Adrenal gland (tissue), 12 donors: ENCODE measurements around the gene GPR153. TPM values are rescaled to one million over a fixed set of nuclear protein-coding genes. Genes with fewer than 3 reads are reported as not detected.

Experiments
- DNase-seq, 7 donors: peaks; one replicate each; pipeline ENCODE4 v3.0.0-alpha.2; 2019 to 2020
- H3K27ac ChIP-seq, 5 donors: fragments of 200-600 bp; sonication (generic) in 4 of 5; 1 replicate in 3 of 5; 2 replicates in 2 of 5; pipeline versions ENCODE4 v1.5.1 to v1.8.0; 2016 to 2020; ENCODE audit warnings: mild to moderate bottlenecking in 1 of 5
- H3K27me3 ChIP-seq: fragments of 200-600 bp; 2 replicates; pipeline ENCODE4 v1.8.0; 2021
- H3K36me3 ChIP-seq, 2 donors: fragments of 200-600 bp; replicated peaks in 1 of 2; 1 replicate in 1 of 2; 2 replicates in 1 of 2; pipeline versions ENCODE4 v1.5.1 to v1.8.0; 2018 to 2022
- H3K4me1 ChIP-seq, 2 donors: fragments of 200-600 bp; replicated peaks in 1 of 2; 1 replicate in 1 of 2; 2 replicates in 1 of 2; pipeline versions ENCODE4 v1.5.1 to v1.8.0; 2018 to 2021
- H3K4me3 ChIP-seq, 4 donors: fragments of 200-600 bp; sonication (generic) in 3 of 4; one replicate each; pipeline ENCODE4 v1.5.1; 2016 to 2018
- H3K9me3 ChIP-seq, 3 donors: fragments of 200-600 bp; sonication (generic) in 1 of 3; replicated peaks in 1 of 3; 1 replicate in 2 of 3; 2 replicates in 1 of 3; pipeline versions ENCODE4 v1.5.1 to v1.8.0; 2016 to 2021
- POLR2A ChIP-seq, 2 donors: fragments of 450-650 bp; IDR thresholded peaks; one replicate each; pipeline ENCODE4 v1.6.1; 2017; ENCODE audit warnings: antibody characterized with exemption in 2 of 2, mild to moderate bottlenecking in 2 of 2, moderate library complexity in 1 of 2
- WGBS, 4 donors: extraction: QIAGEN DNeasy Blood & Tissue Kit in 2 of 4; methylation state at CpG; one replicate each; pipeline versions ENCODE4 v1.1.5 to v1.1.7; 2013 to 2017; 5-methylcytosine and 5-hydroxymethylcytosine counted together
- intact Hi-C, 2 donors: fragments of 100-400 bp; cut with DNase I; formaldehyde crosslinking; loops; one replicate each; pipeline versions ENCODE4 v1.14.1 to v1.15.0; 2022 to 2023
- polyA plus RNA-seq, 3 donors: library from polyadenylated mRNA; stranded (reverse); fragments of 200-250 nt in 2 of 3; fragments of 350-450 nt in 1 of 3; fragmentation: Illumina TruSeq in 1 of 3; extraction: RNeasy Lipid Tissue Mini Kit (QIAGEN cat#74804) in 1 of 3; gene quantifications; one replicate each; pipeline ENCODE4 v1.2.3, GENCODE V29; 2013 to 2014
- total RNA-seq, 9 donors: library from RNA; depleted of rRNA in 4 of 9; stranded (reverse); fragments of >200 nt in 4 of 9; fragments of 120-200 nt in 1 of 9; fragmentation: NEBNext Ultra II Directional in 1 of 9; extraction: Animal tissue kit (Norgen Biotek cat#: 25700) in 1 of 9; gene quantifications; one replicate each; pipeline versions ENCODE4 v1.1.0 to v1.2.4, GENCODE V29; 2013 to 2023
- TF ChIP-seq, protein P1 (sequence below), 6 experiments: fragments of 450-650 bp in 4 of 6; fragments of 200-600 bp in 2 of 6; sonication (generic) in 1 of 6; IDR thresholded peaks; 1 replicate in 5 of 6; 2 replicates in 1 of 6; pipeline versions ENCODE4 v1.5.1 to v1.8.0; 2016 to 2021; ENCODE audit warnings: antibody characterized with exemption in 6 of 6, mild to moderate bottlenecking in 2 of 6, moderate library complexity in 1 of 6
- donor health status: healthy with polysubstance abuse.
- donor health status: Bipolar disorder and iron deficiency.
- donor health status: DM: yes; HTN: yes; CAD: no.
- donor health status: DM: no; HTN: no; CAD: no.
- donor health status: DM: no; HTN: no; CAD: no.
- donor health status: DM: yes; HTN: yes; CAD: no.

The GPR153 gene
- total and polyA plus RNA-seq, 12 donors, result 0.86 to 5.9 (median 3.1) TPM

DNA sequence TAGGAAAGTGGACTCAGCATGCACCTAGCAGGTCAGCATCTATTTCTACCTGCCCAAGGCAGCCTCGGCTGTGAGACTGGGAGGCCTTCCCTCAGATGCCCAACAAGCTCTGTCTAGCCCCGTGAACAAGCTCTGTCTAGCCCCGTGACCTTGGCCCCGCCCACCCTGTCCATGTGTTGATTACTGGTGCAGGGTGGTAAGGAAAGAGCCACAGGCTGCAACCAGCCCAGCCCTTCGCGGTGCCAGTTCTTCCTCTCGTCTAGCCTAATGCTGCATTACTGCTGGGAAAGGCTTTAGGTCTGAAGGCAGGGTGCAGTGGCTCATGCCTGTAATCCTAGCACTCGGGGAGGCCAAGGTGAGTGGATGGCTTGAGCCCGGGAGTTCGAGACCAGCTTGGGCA, 2.2 kb downstream of the GPR153 start:
- H3K27me3 ChIP-seq, result no peaks in the 10 kb centered on the region
- H3K4me3 ChIP-seq, result no peak overlapping the region
- no peak for DNase-seq
- no peak overlapping the region for H3K27ac ChIP-seq
- H3K4me1 ChIP-seq, result peaks cover 4 to 6% of the 10 kb centered on the region in 2 donors
- H3K36me3 ChIP-seq, result no peaks in the 10 kb centered on the region
- no peaks in the 10 kb centered on the region for H3K9me3 ChIP-seq
- no peak for TF ChIP-seq POLR2A (IDR thresholded peaks at IDR 0.05)
- TF ChIP-seq, protein P1, sequence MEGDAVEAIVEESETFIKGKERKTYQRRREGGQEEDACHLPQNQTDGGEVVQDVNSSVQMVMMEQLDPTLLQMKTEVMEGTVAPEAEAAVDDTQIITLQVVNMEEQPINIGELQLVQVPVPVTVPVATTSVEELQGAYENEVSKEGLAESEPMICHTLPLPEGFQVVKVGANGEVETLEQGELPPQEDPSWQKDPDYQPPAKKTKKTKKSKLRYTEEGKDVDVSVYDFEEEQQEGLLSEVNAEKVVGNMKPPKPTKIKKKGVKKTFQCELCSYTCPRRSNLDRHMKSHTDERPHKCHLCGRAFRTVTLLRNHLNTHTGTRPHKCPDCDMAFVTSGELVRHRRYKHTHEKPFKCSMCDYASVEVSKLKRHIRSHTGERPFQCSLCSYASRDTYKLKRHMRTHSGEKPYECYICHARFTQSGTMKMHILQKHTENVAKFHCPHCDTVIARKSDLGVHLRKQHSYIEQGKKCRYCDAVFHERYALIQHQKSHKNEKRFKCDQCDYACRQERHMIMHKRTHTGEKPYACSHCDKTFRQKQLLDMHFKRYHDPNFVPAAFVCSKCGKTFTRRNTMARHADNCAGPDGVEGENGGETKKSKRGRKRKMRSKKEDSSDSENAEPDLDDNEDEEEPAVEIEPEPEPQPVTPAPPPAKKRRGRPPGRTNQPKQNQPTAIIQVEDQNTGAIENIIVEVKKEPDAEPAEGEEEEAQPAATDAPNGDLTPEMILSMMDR (IDR thresholded peaks at IDR 0.05), result no peak
- 62 to 72% (median 69%) methylated on average over 8 to 10 of the region's 10 CpGs for WGBS, 4 donors
- intact Hi-C loops, result no loop called here

DNA sequence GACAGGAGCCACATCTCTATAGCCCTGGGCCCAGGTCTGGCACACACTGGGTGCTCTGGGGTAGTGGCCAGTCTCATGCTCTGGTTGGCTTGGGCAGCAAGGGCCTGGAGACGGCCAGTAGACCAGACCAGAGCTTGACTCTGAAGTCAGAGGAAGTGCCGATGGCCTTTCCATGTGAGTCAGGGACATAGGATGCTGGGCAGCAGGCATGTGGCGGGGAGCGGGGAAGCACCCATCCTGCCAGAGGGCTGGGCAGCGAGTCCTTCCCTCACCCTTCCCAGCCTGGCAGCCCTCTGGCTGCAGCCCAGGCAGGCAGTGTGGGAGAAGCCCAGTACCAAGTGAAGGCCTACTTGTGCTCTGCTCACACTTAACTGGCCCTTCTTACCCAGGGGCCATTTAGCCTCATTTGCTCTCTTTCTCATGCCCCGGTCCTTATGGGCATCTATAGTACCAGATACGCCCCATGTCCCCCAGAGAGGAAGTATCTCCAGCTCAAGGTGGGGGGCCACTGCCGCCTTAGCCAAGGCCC, 3.3 kb downstream of the GPR153 start:
- 87 to 91% (median 91%) methylated on average over 5 to 8 of the region's 8 CpGs for WGBS, 4 donors
- intact Hi-C loops, result no loop called here
- Histone ChIP-seq H3K4me3 (no peak overlapping the region), H3K27ac (no peak overlapping the region), H3K36me3 (no peaks in the 10 kb centered on the region), H3K4me1 (peaks cover 4 to 6% of the 10 kb centered on the region in 2 donors), H3K9me3 (no peaks in the 10 kb centered on the region), H3K27me3 (no peaks in the 10 kb centered on the region)
- no peak for DNase-seq
- TF ChIP-seq, protein P1 (IDR thresholded peaks at IDR 0.05), result no peak
- no peak for TF ChIP-seq POLR2A (IDR thresholded peaks at IDR 0.05)

GRCh38 chr1:6256645-6257044, 4.3 kb downstream of the GPR153 start:
- Histone ChIP-seq H3K9me3 (no peaks in the 10 kb centered on the region), H3K36me3 (no peaks in the 10 kb centered on the region), H3K27ac (no peak overlapping the region), H3K4me3 (no peak overlapping the region), H3K4me1 (peaks cover 4 to 6% of the 10 kb centered on the region in 2 donors), H3K27me3 (no peaks in the 10 kb centered on the region)
- intact Hi-C loops, result no loop called here
- 82 to 91% (median 87%) methylated on average over 8 to 13 of the region's 13 CpGs for WGBS, 4 donors
- TF ChIP-seq, protein P1 (IDR thresholded peaks at IDR 0.05), result no peak
- TF ChIP-seq POLR2A (IDR thresholded peaks at IDR 0.05), result no peak
- DNase-seq, result no peak

DNA sequence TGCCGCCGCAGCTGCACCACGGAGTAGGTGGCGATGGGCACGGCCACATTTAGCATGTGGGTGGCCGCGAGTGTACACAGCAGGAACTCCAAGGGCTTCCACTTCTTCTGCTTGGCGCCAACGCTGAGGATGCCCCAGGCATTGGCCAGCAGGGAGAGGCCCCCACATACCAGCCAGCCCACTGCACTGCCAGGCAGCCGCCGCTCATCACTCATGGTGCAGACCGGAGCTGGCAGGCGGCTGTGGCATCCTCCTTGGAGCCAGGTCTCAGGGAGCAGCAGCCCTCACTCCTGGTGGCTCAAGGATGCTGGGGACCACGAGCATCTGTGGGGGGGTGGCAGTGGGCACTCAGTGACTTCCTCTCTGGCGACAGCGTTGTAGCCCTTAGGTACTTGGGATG, 6.2 kb downstream of the GPR153 start:
- WGBS, 4 donors, result 80 to 90% (median 84%) methylated on average over 7 to 16 of the region's 16 CpGs
- Histone ChIP-seq H3K4me1 (no peaks in the 10 kb centered on the region), H3K4me3 (no peak overlapping the region), H3K27ac (no peak overlapping the region), H3K36me3 (no peaks in the 10 kb centered on the region), H3K27me3 (peaks cover 7% of the 10 kb centered on the region), H3K9me3 (no peaks in the 10 kb centered on the region)
- intact Hi-C loops, result no loop called here
- TF ChIP-seq, protein P1 (IDR thresholded peaks at IDR 0.05), result no peak
- no peak for TF ChIP-seq POLR2A (IDR thresholded peaks at IDR 0.05)
- no peak for DNase-seq
